ENCODE results near the gene SLC25A27.

DNA sequence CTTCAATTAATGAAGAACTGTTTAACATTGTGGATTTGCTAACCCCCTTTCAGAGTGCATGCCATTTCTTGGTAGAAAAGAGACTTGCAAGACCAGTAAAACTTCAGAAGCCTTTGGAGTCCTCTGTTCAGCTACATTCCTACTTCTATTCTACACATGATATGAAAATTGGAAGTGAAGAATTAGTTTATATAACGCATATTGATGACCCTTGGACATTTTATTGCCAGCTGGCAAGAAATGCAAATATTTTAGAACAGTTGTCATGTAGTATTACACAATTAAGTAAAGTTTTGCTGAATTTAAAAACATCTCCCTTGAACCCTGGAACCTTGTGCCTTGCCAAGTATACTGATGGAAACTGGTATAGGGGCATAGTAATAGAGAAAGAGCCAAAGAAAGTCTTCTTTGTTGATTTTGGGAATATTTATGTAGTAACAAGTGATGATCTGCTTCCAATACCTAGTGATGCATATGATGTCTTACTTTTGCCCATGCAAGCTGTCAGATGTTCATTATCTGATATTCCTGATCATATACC is 38.2 kb downstream of the SLC25A27 start:
- no peak for TF ChIP-seq CTCF (IDR thresholded peaks at IDR 0.05; ENCODE audit: low read depth, low read length)
- no peak for TF ChIP-seq EZH2phosphoT487 (IDR thresholded peaks at IDR 0.05; ENCODE audit: low read depth)
